Measurements from ENCODE around the gene INSYN2B. TPM values are rescaled to one million over a fixed set of nuclear protein-coding genes. Genes with fewer than 3 reads are reported as not detected.

Gene INSYN2B
- total and polyA plus RNA-seq, 2 of the 4 experiments (the other 2 are of a cell fraction) = 9.1 to 33.5 TPM

DNA sequence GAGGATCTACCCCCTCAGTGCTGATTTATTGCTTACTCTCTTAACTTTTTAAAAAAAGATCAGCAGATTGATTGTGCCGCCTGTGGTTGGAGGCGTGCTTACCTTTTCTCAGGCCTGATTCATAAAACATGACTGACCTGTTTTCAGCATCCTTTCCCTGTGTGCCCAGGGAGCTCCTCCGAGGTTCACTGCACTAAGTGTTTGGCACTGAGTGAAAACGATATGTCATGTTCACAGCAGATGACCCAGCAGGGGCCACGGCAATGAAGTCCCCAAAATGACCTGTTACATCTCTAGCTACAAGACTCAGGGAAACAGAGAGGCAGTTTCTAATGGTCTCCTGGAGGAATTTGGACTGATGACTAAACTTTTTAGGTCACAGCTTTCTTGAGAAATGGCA, 69.9 kb downstream of the INSYN2B start:
- H3K9ac ChIP-seq (ENCODE audit: low read depth, low read length) = no peak overlapping the region
- dilution Hi-C loops (cut with HindIII; ENCODE audit: low sequenced_read_pairs, unreplicated experiment) = no loop called here
- no TSS peak for BruUV-seq (replicated peaks)

More for the DNA sequence above, 69.9 kb downstream of the INSYN2B start:
- Histone ChIP-seq H4K8ac (ENCODE audit: low read depth in 2 of 2, low read length in 2 of 2) (no peak overlapping the region), H3K4me2 (ENCODE audit: low read depth, low read length) (no peak overlapping the region), H3K14ac (replicated peaks; ENCODE audit: low read depth, low read length) (no peak overlapping the region), H3K4me3 (ENCODE audit: insufficient read depth, low read depth, low read length) (no peak overlapping the region), H3K4ac (ENCODE audit: low read depth, low read length) (no peak overlapping the region), H3K9me1 (ENCODE audit: insufficient read depth, low read length) (peaks cover 3% of the 10 kb centered on the region; the same call in 1 of the 2 replicates), H3K23ac (ENCODE audit: low read depth, low read length) (no peak overlapping the region), H3K56ac (ENCODE audit: extremely low read depth, insufficient read depth, low read length) (no peak overlapping the region), H2AFZ (replicated peaks; ENCODE audit: low read length, poor library complexity) (no peak overlapping the region), H3K36me3 (ENCODE audit: control insufficient read depth, insufficient read depth, low read length) (no peaks in the 10 kb centered on the region), H3K4me1 (ENCODE audit: control insufficient read depth, insufficient read depth, low read length) (0 out of 2 replicates have a peak, but pooled peaks cover 1% of the 10 kb centered on the region), H2BK120ac (ENCODE audit: low read depth, low read length) (no peak overlapping the region), H4K20me1 (ENCODE audit: insufficient read depth, low read length) (0 out of 2 replicates have a peak, but pooled peaks cover 4% of the 10 kb centered on the region), H3K79me1 (ENCODE audit: low read depth in 1 of 2, low read length in 2 of 2) (peaks cover 13 to 23% of the 10 kb centered on the region in 2 experiments), H2BK15ac (ENCODE audit: low read depth, low read length) (no peak overlapping the region), H3K27me3 (ENCODE audit: control insufficient read depth, insufficient read depth, low read length) (no peaks in the 10 kb centered on the region), H2BK5ac (ENCODE audit: low read depth, low read length, poor library complexity, severe bottlenecking) (no peak overlapping the region), H3K18ac (ENCODE audit: low read depth, low read length) (no peak overlapping the region), H3K9me3 (ENCODE audit: control insufficient read depth, insufficient read depth, low read length) (no peaks in the 10 kb centered on the region), H3K27ac (ENCODE audit: insufficient read depth, low read length) (no peak overlapping the region), H4K5ac (ENCODE audit: low read depth, low read length) (no peak overlapping the region), H4K91ac (ENCODE audit: insufficient read depth, low read depth, low read length) (no peak overlapping the region), H2BK20ac (ENCODE audit: low read depth, low read length) (no peak overlapping the region), H2AK5ac (ENCODE audit: low read depth, low read length) (no peak overlapping the region), H2AK9ac (replicated peaks; ENCODE audit: low read depth, low read length, poor library complexity) (no peak overlapping the region)
- DNase-seq = no peak
- WGBS, 2 experiments (ENCODE audit: extremely low coverage in 2 of 2, insufficient read length in 1 of 2) = 92% methylated on average over 2 of the region's 5 CpGs; no CpG with 5 or more reads in 1 of the 2 experiments
- ChIA-PET POLR2A (ENCODE audit: unreplicated experiment) (no interaction called here), CTCF (interaction anchor here (1.3 kb wide), 1 partner anchor 70 kb away, joined by 4 read pairs; the partner anchor contains the start of gene INSYN2B)
- no peak for ATAC-seq (ENCODE audit: low read depth)
- in situ Hi-C loops (cut with MboI; ENCODE audit: low sequenced_read_pairs) = no loop called here
- intact Hi-C loops (cut with micrococcal nuclease) = no loop called here
- TF ChIP-seq CEBPB (IDR thresholded peaks at IDR 0.05; ENCODE audit: low read depth, low read length) (no peak), FOS (IDR thresholded peaks at IDR 0.05; ENCODE audit: low read depth, low read length) (no peak), CHD1 (IDR thresholded peaks at IDR 0.05; ENCODE audit: low read depth, low read length) (no peak), RFX5 (IDR thresholded peaks at IDR 0.05; ENCODE audit: low read depth, low read length) (no peak), POLR2A (IDR thresholded peaks at IDR 0.05; ENCODE audit: low read depth, low read length) (no peak)
- TF ChIP-seq, protein P1, sequence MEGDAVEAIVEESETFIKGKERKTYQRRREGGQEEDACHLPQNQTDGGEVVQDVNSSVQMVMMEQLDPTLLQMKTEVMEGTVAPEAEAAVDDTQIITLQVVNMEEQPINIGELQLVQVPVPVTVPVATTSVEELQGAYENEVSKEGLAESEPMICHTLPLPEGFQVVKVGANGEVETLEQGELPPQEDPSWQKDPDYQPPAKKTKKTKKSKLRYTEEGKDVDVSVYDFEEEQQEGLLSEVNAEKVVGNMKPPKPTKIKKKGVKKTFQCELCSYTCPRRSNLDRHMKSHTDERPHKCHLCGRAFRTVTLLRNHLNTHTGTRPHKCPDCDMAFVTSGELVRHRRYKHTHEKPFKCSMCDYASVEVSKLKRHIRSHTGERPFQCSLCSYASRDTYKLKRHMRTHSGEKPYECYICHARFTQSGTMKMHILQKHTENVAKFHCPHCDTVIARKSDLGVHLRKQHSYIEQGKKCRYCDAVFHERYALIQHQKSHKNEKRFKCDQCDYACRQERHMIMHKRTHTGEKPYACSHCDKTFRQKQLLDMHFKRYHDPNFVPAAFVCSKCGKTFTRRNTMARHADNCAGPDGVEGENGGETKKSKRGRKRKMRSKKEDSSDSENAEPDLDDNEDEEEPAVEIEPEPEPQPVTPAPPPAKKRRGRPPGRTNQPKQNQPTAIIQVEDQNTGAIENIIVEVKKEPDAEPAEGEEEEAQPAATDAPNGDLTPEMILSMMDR (conservative IDR thresholded peaks at IDR 0.05; ENCODE audit: low read depth, low read length) = no peak
